Adrenal gland (tissue), 19 donors: Measurements from ENCODE around the gene MESP2. TPM values are rescaled to one million over a fixed set of nuclear protein-coding genes. Genes with fewer than 3 reads are reported as not detected.

Experiments used
- DNase-seq, 7 donors: peaks; one replicate each; pipeline ENCODE4 v3.0.0-alpha.2; 2019 to 2020
- H3K27ac ChIP-seq, 5 donors: fragments of 200-600 bp; sonication (generic) in 4 of 5; 1 replicate in 3 of 5; 2 replicates in 2 of 5; pipeline versions ENCODE4 v1.5.1 to v1.8.0; 2016 to 2020; ENCODE audit warnings: mild to moderate bottlenecking in 1 of 5
- H3K27me3 ChIP-seq: fragments of 200-600 bp; 2 replicates; pipeline ENCODE4 v1.8.0; 2021
- H3K36me3 ChIP-seq, 2 donors: fragments of 200-600 bp; replicated peaks in 1 of 2; 1 replicate in 1 of 2; 2 replicates in 1 of 2; pipeline versions ENCODE4 v1.5.1 to v1.8.0; 2018 to 2022
- H3K4me1 ChIP-seq, 2 donors: fragments of 200-600 bp; replicated peaks in 1 of 2; 1 replicate in 1 of 2; 2 replicates in 1 of 2; pipeline versions ENCODE4 v1.5.1 to v1.8.0; 2018 to 2021
- H3K4me3 ChIP-seq, 4 donors: fragments of 200-600 bp; sonication (generic) in 3 of 4; one replicate each; pipeline ENCODE4 v1.5.1; 2016 to 2018
- H3K9me3 ChIP-seq, 3 donors: fragments of 200-600 bp; sonication (generic) in 1 of 3; replicated peaks in 1 of 3; 1 replicate in 2 of 3; 2 replicates in 1 of 3; pipeline versions ENCODE4 v1.5.1 to v1.8.0; 2016 to 2021
- POLR2A ChIP-seq, 2 donors: fragments of 450-650 bp; IDR thresholded peaks; one replicate each; pipeline ENCODE4 v1.6.1; 2017; ENCODE audit warnings: antibody characterized with exemption in 2 of 2, mild to moderate bottlenecking in 2 of 2, moderate library complexity in 1 of 2
- WGBS, 4 donors: extraction: QIAGEN DNeasy Blood & Tissue Kit in 2 of 4; methylation state at CpG; one replicate each; pipeline versions ENCODE4 v1.1.5 to v1.1.7; 2013 to 2017; 5-methylcytosine and 5-hydroxymethylcytosine counted together
- intact Hi-C, 2 donors: fragments of 100-400 bp; cut with DNase I; formaldehyde crosslinking; loops; one replicate each; pipeline versions ENCODE4 v1.14.1 to v1.15.0; 2022 to 2023
- long read RNA-seq, 10 donors: library from polyadenylated mRNA in 3 of 10; unstranded in 2 of 10; stranded (forward) in 1 of 10; transcript quantifications; one replicate each; pipeline ENCODE4 v2.0.0 and lab custom pipeline, GENCODE V29; 2021 to 2026
- polyA plus RNA-seq, 3 donors: library from polyadenylated mRNA; stranded (reverse); fragments of 200-250 nt in 2 of 3; fragments of 350-450 nt in 1 of 3; fragmentation: Illumina TruSeq in 1 of 3; extraction: RNeasy Lipid Tissue Mini Kit (QIAGEN cat#74804) in 1 of 3; gene quantifications; one replicate each; pipeline ENCODE4 v1.2.3, GENCODE V29; 2013 to 2014
- total RNA-seq, 9 donors: library from RNA; depleted of rRNA in 4 of 9; stranded (reverse); fragments of >200 nt in 4 of 9; fragments of 120-200 nt in 1 of 9; fragmentation: NEBNext Ultra II Directional in 1 of 9; extraction: Animal tissue kit (Norgen Biotek cat#: 25700) in 1 of 9; gene quantifications; one replicate each; pipeline versions ENCODE4 v1.1.0 to v1.2.4, GENCODE V29; 2013 to 2023
- TF ChIP-seq, protein P1 (sequence below), 6 experiments: fragments of 450-650 bp in 4 of 6; fragments of 200-600 bp in 2 of 6; sonication (generic) in 1 of 6; IDR thresholded peaks; 1 replicate in 5 of 6; 2 replicates in 1 of 6; pipeline versions ENCODE4 v1.5.1 to v1.8.0; 2016 to 2021; ENCODE audit warnings: antibody characterized with exemption in 6 of 6, mild to moderate bottlenecking in 2 of 6, moderate library complexity in 1 of 6
- donor health status: healthy with polysubstance abuse.
- donor health status: Bipolar disorder and iron deficiency.
- donor health status: DM: yes; HTN: yes; CAD: no.
- donor health status: DM: no; HTN: no; CAD: no.
- donor health status: DM: no; HTN: no; CAD: no.
- donor health status: DM: yes; HTN: yes; CAD: no.

The MESP2 gene, protein sequence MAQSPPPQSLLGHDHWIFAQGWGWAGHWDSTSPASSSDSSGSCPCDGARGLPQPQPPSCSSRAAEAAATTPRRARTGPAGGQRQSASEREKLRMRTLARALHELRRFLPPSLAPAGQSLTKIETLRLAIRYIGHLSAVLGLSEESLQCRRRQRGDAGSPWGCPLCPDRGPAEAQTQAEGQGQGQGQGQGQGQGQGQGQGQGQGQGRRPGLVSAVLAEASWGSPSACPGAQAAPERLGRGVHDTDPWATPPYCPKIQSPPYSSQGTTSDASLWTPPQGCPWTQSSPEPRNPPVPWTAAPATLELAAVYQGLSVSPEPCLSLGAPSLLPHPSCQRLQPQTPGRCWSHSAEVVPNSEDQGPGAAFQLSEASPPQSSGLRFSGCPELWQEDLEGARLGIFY
- total RNA-seq (1 to 10 TPM in 1 of 9 donors, under 1 TPM in 5, not detected in 3; 0.34 to 1.7 (median 0.64) TPM), polyA plus RNA-seq (under 1 TPM; 0.37 to 0.57 (median 0.40) TPM)
- long read RNA-seq, donor 1 = 0 reads
- long read RNA-seq, donor 2 = 0 reads
- long read RNA-seq, donor 3 = 0 reads
- long read RNA-seq, donor 4 = 0 reads
- long read RNA-seq, donor 5, partial matches to known transcripts = 0 of 1 reads
- long read RNA-seq, donor 5, other reads (novel, unspliced or antisense) = 0 of 1 reads
- long read RNA-seq, donor 6 = 0 reads
- long read RNA-seq, donor 7 = 0 reads
- long read RNA-seq, donor 8 = 0 reads
- long read RNA-seq, donor 9, partial matches to known transcripts = 0 of 1 reads
- long read RNA-seq, donor 9, other reads (novel, unspliced or antisense) = 0 of 1 reads
- long read RNA-seq, donor 10 = 0 reads

DNA sequence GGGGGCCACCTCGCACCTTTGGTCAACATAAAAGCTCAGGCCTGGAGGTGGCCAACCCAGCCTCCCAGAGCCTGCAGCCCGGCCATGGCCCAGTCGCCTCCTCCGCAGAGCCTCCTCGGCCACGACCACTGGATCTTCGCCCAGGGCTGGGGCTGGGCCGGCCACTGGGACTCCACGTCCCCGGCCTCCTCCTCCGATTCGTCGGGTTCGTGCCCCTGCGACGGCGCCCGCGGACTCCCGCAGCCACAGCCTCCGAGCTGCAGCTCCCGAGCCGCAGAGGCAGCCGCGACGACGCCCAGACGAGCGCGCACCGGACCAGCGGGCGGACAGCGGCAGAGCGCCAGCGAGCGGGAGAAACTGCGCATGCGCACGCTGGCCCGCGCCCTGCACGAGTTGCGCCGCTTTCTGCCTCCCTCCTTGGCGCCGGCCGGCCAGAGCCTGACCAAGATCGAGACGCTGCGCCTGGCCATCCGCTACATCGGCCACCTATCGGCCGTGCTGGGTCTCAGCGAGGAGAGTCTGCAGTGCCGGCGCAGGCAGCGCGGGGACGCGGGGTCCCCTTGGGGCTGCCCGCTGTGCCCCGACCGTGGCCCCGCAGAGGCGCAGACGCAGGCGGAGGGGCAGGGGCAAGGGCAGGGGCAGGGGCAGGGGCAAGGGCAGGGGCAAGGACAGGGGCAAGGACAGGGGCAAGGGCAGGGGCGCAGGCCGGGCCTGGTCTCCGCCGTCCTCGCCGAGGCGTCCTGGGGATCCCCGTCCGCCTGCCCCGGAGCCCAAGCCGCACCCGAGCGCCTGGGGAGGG, at the start of gene MESP2:
Gene MESP2, plus strand, starts transcription at position 59 of the 799 bp plus-strand sequence. Its CDS starts 26 bp downstream, at position 85.
- no peaks in the 10 kb centered on the region for H3K27me3 ChIP-seq
- TF ChIP-seq POLR2A (IDR thresholded peaks at IDR 0.05) = no peak
- TF ChIP-seq, protein P1, sequence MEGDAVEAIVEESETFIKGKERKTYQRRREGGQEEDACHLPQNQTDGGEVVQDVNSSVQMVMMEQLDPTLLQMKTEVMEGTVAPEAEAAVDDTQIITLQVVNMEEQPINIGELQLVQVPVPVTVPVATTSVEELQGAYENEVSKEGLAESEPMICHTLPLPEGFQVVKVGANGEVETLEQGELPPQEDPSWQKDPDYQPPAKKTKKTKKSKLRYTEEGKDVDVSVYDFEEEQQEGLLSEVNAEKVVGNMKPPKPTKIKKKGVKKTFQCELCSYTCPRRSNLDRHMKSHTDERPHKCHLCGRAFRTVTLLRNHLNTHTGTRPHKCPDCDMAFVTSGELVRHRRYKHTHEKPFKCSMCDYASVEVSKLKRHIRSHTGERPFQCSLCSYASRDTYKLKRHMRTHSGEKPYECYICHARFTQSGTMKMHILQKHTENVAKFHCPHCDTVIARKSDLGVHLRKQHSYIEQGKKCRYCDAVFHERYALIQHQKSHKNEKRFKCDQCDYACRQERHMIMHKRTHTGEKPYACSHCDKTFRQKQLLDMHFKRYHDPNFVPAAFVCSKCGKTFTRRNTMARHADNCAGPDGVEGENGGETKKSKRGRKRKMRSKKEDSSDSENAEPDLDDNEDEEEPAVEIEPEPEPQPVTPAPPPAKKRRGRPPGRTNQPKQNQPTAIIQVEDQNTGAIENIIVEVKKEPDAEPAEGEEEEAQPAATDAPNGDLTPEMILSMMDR (IDR thresholded peaks at IDR 0.05) = peak; percentile 29 to 79 (median 51)
- no peaks in the 10 kb centered on the region for H3K36me3 ChIP-seq
- H3K27ac ChIP-seq = peak within 1 kb of the TSS in 2 of 5 donors; percentile 24 to 42
- no peaks in the 10 kb centered on the region for H3K9me3 ChIP-seq
- 3 to 14% (median 5%) methylated on average over 1 to 82 of the region's 82 CpGs; no CpG with 5 or more reads in 1 of the 4 donors for WGBS, 4 donors
- DNase-seq = peak; percentile 84 to 90 (median 88)
- peaks cover 12 to 15% of the 10 kb centered on the region in 2 donors for H3K4me1 ChIP-seq
- intact Hi-C loops = no loop called here
- peak within 1 kb of the TSS in 2 of 4 donors; percentile 5 to 36 for H3K4me3 ChIP-seq

DNA sequence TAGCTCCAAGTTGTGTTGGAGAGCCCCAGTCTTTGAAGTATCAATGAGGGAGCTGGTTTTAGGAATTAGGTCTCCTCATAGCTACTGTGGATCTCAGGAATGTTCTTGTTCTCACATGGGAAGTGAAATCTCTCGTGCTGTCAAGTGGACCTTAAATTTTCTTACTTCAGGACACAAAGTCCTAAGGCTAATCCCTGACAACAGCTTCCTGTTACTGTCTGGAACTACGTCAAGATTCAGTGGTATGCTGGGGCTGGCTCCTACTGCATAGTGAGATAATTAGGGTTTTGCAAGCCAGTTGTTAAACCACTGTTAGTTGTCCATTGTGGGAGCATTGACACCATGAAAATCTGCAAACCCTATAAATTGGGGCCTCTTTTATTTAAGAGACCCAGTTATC, 47.9 kb upstream of the MESP2 start:
- TF ChIP-seq, protein P1 (IDR thresholded peaks at IDR 0.05) = no peak
- no peaks in the 10 kb centered on the region for H3K9me3 ChIP-seq
- no peak overlapping the region for H3K4me3 ChIP-seq
- H3K27ac ChIP-seq = peak overlapping the region in 3 of 5 donors; percentile 50 to 87 (median 73)
- DNase-seq = peak in 2 of 7 donors; percentile 15 to 65
- intact Hi-C loops = no loop called here
- 43 to 53% (median 50%) methylated on average over 1 to 2 of the region's 2 CpGs for WGBS, 4 donors
- no peaks in the 10 kb centered on the region for H3K27me3 ChIP-seq
- no peaks in the 10 kb centered on the region for H3K36me3 ChIP-seq
- no peaks in the 10 kb centered on the region for H3K4me1 ChIP-seq

DNA sequence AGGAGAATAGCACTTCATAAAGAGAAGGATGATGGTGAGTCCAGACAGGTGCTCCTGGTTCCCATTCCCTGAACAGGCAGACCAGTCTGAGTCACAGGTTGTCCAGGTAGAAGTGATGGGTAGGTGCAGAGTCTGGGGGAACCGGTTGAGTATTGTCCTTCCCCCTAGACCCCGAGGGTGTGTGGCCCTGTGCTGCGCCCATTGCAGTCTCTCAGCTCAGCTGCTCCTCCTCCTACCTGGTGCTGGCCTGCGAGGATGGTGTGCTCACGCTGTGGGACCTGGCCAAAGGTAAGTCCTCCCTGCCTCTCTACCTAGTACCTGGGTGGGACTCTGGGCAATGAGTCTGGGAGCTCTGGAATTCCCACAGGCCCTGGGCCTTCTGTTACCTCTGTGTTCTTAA, 44.9 kb upstream of the MESP2 start:
- intact Hi-C loops = no loop called here
- Histone ChIP-seq H3K27ac (no peak overlapping the region), H3K27me3 (no peaks in the 10 kb centered on the region), H3K9me3 (no peaks in the 10 kb centered on the region), H3K4me3 (no peak overlapping the region), H3K36me3 (no peaks in the 10 kb centered on the region), H3K4me1 (no peaks in the 10 kb centered on the region)
- no peak for TF ChIP-seq POLR2A (IDR thresholded peaks at IDR 0.05)
- TF ChIP-seq, protein P1 (IDR thresholded peaks at IDR 0.05) = no peak
- WGBS, 4 donors = 93 to 94% (median 93%) methylated on average over 5 of the region's 5 CpGs; no CpG with 5 or more reads in 1 of the 4 donors
- DNase-seq = no peak
